HG02885 (cell line): ENCODE data around the gene CCZ1.
"Not testable (repeated sequence)": the region's sequence is repeated elsewhere in the genome, so short reads cannot be mapped to it uniquely, and the experiment has no call there.

Experiments used
- ATAC-seq: cut with Tn5 transposase; IDR thresholded peaks from one replicate; pipeline ENCODE4 v1.9.1; 2021; ENCODE audit warnings: mild to moderate bottlenecking; ENCODE audit not compliant: unreplicated experiment, poor library complexity

CCZ1 gene

DNA sequence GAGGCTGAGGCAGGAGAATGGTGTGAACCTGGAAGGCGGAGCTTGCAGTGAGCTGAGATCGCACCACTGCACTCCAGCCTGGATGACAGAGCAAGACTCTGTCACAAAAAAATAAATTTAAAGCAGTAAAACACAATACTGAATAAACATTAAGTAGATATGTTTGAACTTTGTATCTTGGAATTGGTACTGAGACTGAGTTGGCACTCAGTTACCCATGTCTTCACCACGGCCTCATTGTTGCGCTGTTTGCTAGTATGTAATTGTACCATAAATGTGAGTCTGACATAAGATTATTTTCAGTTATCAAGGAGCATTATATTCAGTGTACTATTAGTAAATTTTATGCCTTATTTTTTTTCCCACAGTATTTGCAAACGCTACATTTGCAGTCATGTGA is 6.2 kb downstream of the CCZ1 start:
- not testable (repeated sequence) for ATAC-seq

DNA sequence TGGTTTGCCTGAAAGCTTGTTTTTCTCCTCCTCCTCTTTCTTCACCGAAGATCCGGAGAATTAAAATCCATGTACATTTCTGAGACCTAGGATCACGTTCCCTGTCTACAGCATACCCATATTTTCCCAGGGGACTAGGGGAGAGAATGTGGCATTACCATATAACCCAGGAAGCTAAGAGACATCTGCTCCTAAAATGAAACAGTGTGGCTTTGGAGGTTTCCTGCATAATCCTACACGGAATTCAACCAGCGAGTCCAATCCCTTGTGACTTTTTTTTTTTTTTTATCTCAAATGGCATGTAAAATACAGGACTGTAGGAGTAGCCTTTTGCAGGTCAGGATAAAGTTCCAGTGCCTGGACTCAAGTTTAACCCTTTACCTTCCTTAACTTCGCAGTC is 10.3 kb downstream of the CCZ1 start:
- ATAC-seq = not testable (repeated sequence)

- not testable (repeated sequence) for ATAC-seq
Observed at GRCh38 chr7:5916529-5916928, 18.0 kb downstream of the CCZ1 start.

DNA sequence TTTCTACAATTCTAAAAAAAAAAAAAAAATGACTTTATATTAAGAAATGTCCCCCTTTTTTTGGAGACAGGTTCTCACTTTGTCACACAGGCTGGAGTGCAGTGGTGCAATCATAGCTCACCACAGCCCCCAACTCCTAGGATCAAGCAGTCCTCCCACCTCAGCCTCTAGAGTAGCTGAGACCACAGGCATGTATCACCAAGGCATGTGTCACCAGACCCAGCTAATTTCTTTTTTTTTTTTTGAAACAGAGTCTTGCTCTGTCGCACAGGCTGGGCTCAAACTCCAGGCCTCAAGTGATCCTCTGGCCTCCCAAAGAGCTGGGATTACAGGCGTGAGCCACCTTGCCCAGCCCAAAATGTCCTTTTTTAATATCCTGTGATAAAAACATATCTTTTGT is 25.6 kb downstream of the CCZ1 start:
- ATAC-seq = not testable (repeated sequence)

GRCh38 chr7:5924630-5925029 is 26.1 kb downstream of the CCZ1 start:
- not testable (repeated sequence) for ATAC-seq

DNA sequence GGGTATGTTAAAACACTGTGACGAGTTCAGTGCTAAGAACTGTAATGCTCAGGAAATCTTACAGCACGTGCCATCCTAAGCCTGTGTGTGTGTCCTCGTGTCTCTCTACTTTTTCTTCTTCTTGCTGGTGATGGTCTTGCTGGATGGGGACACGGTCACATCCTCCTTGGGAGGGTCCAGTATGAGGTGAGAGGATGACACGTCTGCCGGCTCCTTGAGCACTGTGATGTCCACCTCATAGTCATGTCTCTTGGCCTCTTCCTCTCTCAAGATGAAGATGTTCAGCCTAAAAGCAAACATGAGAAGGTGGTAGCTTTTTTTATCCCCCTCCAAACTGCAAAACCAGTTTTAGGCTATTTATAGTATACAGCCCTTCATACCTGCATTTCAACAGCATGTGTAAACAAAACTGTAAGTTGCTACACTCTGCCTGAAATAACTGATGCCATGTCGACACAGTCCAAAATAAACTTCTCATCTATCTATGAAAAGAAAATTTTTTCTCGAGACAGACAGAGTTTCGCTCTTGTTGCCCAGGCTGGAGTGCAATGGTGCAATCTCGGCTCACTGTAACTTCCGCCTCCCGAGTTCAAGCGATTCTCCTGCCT is 27.8 kb downstream of the CCZ1 start:
- not testable (repeated sequence) for ATAC-seq

DNA sequence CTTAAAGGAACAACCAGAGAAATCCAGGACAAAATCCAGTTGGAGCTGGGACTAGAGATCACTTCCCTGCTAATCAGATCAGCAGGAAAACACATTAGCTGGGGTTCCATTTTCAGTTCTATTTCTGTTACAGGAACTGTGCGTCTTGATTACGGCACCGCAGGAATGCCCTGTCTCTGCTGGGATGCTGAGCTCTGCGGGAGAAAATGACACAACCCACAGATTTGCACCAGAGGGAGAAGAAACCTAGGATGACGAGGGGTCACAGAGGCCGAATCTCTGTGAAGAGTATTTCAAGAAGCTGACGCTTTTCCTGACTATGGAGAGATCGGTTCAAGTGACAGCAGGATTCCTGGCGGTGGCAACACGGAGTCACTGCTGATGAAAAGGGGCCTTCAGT is 31.8 kb downstream of the CCZ1 start:
- ATAC-seq = not testable (repeated sequence)

DNA sequence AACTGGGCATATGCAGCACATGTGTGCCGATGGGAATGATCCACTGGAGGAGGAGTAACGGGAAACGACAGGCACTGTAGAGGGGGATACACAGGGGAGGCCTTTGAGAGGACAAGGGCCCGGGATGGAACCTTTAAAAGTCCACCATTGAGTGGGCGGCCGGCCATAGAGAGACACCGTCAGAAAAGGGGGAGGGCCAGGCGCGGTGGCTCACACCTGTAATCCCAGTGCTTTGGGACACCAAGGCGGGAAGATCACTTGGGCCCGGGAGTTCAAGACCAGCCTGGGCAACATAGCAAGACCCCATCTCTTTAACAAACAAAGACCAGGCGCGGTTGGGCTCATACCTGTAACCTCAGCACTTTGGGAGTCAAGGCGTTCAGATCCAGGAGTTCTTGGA is 32.7 kb downstream of the CCZ1 start:
- ATAC-seq = not testable (repeated sequence)

DNA sequence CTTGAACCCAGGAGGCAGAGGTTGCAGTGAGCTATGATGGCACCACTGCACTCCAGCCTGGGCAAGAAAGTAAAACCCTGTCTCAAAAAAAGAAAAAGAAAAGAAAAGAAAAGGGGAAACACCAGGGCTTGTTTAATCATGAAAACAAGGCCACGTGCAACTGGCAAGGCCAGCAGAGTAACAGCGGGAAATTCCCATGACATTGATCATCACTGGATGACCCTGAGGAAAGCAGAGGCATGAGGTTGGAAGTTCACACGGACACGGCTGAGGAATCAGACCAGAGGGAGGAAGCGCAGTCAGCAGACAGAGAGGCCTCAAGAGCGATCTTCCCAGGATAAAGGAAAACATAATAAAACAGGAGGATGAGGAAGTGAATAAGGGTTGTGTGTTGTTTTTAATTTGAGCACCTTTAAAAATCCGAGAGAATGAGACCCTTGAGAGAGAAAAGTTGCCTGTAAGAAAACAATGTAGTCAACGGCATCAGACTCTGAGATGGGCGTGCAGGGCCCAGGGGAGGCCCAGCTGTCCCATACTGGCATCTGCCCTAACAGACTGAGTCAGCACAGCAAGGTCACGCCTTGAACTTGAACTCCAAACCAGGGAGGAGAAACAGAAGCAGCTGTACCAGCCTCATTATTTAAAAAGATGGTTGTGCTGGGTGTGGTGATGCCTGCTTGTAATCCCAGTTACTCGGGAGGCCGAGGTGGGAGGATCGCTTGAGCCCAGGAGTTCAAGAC is 33.5 kb downstream of the CCZ1 start:
- ATAC-seq = not testable (repeated sequence)

- not testable (repeated sequence) for ATAC-seq
Observed at GRCh38 chr7:5934945-5935450, 36.5 kb downstream of the CCZ1 start.

DNA sequence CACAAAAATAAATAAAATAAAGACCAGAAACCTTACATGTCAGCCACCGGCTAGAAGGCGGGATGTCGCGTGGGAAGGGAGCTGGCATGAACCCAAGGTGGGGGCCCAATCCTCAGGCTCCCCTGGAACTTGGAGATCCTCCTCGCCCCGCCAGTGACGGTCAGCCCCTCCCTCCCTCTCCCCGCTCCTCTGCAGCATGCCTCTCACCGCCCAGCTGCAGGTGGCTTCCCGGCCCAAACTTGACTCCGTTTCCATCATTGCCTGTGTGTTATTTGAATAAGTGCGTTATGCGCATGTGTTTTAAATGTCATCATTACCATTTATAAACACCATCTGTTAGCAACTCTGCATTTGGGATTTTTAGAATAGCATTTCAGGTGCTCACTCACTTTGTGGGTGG is 64.7 kb downstream of the CCZ1 start:
- not testable (repeated sequence) for ATAC-seq

DNA sequence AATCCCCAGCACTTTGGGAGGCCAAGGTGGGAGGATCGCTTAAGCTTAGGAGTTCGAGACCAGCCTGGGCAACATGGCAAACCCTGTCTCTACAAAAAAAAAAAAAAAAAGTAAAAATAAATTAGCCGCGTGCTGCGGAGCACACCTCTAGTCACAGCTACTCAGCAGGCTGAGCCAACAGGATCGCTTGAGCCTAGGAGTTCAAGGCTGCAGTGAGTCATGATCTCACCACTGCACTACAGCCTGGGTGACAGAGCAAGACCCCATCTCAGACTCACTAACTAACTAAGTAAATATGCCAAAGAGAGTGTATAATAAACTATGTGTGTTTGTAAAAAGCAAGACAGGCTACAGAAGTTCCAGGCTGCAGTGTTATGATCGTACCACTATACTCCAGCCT is 65.3 kb downstream of the CCZ1 start:
- ATAC-seq = not testable (repeated sequence)

- not testable (repeated sequence) for ATAC-seq
Observed at GRCh38 chr7:5970347-5970911, 71.9 kb downstream of the CCZ1 start, which contains the start of gene RSPH10B. RSPH10B (minus strand) TSS chr7:5970689; CDS start chr7:5967116, 3,573 bp downstream.

- ATAC-seq = not testable (repeated sequence)
Observed at GRCh38 chr7:5973580-5973979, 75.0 kb downstream of the CCZ1 start.
